HG03103 (cell line): Measurements from ENCODE around the gene CRYGC.

Experiments
- ATAC-seq: cut with Tn5 transposase; IDR thresholded peaks from one replicate; pipeline ENCODE4 v1.9.1; 2021; ENCODE audit warnings: low read depth; ENCODE audit not compliant: unreplicated experiment

The CRYGC gene

DNA sequence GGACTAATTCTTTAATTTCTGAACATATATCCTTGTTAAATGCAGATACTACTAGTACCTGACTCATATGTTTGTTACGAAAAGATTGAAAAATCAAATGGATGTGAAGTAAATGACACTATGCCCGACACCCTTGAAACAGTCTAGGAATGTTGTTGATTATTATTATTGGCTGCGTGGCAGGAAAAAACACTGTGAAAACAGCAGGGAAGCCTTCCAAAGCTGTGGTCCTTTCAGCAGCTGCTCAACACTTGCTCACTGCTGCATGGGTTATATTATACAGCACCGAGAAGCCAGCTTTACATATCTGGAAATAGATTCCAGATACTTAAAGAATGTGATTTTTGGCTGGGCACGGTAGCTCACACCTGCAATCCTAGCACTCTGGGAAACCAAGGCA, 31.8 kb downstream of the CRYGC start:
- no peak for ATAC-seq

DNA sequence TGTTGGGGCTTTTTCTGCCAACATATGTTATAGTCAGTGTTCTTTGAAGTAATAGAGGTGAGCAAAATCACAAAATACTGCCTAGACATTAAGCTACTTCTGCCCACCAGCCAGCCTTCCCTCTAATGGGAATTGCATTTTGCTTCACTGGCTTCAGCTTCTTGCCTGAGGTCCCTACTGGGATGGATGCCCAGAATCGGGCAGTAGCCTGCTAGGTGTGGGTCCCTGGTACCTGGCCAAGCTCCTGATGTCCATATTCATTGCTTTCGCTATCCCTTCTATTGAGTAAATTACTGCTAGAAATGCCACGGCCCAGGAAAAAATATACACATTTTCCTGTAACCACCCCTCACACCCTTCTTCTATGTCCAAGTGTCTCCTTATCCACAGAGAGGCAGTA, 32.3 kb downstream of the CRYGC start:
- no peak for ATAC-seq

DNA sequence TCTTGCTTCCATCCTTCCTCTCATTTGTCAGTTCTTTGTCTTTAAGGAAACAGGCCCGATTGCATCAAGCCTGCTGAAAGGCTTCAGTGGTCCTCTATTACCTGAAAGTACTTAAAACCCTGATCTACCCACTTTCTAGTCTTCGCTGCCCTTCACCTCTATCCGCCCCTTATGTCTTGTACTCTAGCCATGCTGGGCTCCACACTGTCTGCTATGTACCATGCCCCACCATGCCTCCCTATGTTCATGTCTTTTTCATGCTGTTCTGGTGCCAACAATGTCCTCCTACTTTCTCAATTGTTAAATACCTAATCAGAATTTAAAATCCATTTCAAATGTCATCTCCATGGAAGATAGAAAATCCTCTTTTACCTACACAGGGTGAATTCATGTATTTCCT, 33.5 kb downstream of the CRYGC start:
- ATAC-seq, result no peak

DNA sequence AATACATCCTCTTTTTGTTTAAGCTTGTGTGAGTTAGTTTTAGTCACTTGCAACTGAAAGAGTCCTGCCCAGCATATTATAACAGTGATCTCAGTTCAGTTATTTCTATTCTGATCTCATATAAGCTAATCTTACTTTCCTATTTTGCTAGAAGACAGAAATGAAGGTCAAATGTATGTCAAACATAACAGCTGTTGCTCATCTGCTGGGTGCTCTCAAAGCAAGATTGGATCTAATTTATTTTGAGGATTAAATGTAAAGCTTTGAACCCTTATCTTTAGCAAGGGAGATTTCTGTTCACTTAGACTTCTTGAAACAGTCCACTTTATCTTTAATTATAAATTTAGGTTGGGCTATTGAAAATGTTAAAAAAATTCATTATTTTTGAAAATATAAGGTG, 36.5 kb downstream of the CRYGC start:
- ATAC-seq, result no peak

DNA sequence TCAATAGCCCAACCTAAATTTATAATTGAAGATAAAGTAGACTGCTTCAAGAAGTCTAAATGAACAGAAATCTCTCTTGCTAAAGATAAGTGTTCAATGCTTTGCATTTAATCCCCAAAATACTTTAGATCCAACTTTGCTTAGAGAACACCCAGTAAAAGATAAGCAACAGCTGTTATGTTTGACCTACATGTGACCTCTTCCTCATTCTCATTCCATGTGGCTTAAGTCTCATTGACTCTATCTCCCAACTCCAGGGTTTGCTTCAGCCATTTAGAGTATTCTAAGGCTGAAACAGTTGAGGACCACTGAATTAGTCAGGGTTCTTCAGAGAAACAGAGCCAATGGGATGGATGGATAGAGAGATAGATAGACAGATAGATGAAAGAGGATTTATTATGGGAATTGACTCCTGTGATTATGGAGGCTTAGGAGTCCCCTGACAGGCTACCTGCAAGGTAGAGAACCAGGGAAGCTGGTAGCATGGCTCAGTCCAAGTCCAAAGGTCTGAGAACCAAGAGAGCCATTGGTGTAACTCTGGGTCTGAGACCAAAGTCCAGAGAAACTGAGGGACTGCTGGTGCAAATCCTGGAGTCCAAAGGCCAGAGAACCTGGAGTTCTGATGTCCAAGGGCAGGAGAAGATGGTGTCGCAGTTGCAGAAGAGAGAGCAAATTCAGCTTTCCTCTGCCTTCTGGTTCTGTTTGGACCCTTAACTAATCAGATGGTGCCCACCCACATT, 37.4 kb downstream of the CRYGC start:
- ATAC-seq, result no peak

DNA sequence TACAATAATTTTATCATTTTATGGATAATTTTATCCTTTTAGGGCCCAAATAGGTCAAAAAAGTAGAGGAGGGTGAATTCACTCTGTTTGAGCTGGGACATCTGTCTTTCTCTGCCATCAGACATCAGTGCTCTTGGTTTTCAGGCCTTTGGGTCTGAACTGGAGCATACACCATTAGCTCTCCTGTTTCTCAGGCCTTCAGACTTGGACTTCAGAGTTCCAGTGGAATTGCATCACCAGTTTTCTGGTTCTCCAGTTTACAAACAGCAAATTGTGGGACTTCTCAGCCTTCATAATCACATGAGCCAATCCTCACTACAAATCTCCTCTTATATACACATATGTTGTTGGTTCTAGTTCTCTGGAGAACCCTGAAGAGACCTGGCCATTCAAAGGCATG, 39.2 kb downstream of the CRYGC start:
- ATAC-seq, result no peak

DNA sequence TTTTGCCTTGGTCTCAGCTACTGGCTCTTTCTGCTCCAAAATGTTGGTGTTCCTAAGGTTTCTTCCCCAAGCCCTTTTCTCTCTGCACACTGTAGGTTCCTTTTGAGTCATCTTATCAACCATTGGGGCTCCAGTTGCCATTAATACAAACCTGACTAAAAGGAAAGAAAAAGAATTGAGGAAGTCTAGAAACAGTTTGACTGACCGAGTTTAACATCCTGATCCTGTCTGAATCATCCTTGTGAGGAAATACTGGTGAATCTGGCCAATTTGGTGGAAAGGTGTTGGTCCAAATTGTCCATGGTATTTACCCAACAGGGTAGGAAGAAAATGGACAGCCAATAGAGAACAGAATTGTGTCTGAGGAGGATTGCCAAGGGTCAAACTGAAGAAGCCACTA, 43.6 kb downstream of the CRYGC start:
- ATAC-seq, result no peak

DNA sequence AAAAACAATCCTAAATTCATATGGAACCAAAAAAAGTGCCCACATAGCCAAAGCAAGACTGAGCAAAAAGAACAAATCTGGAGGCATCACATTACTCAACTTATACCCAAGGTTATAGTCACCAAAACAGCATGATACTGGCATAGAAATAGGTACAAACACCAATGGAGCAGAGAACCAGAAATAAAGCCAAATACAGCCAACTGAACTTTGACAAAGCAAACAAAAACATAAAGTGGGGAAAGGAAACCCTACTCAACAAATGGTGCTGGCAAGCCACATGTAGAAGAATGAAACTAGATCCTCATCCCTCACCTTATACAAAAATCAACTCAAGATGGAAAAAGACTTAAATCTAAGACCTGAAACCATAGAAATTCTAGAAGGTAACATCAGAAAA, 45.8 kb downstream of the CRYGC start:
- no peak for ATAC-seq
